HG03097 (cell line): ENCODE results near the gene IL31.
"Not testable (repeated sequence)": the region's sequence is repeated elsewhere in the genome, so short reads cannot be mapped to it uniquely, and the experiment has no call there.

Experiments used
- ATAC-seq: cut with Tn5 transposase; IDR thresholded peaks from one replicate; pipeline ENCODE4 v1.9.1; 2021; ENCODE audit not compliant: unreplicated experiment, low FRiP score

Gene IL31

GRCh38 chr12:122174155-122174845 is at the start of gene IL31:
IL31 (minus strand) TSS chr12:122174221; CDS start chr12:122174172, 49 bp downstream.
- no peak for ATAC-seq

GRCh38 chr12:122216445-122216844 is 42.4 kb upstream of the IL31 start:
- no peak for ATAC-seq

GRCh38 chr12:122215771-122216170 is 41.8 kb upstream of the IL31 start:
- no peak for ATAC-seq

- ATAC-seq, result no peak
Observed at GRCh38 chr12:122208073-122208820, 34.2 kb upstream of the IL31 start.

- no peak for ATAC-seq
Observed at GRCh38 chr12:122207391-122207790, 33.4 kb upstream of the IL31 start.

- ATAC-seq, result no peak
Observed at GRCh38 chr12:122206976-122207375, 33.0 kb upstream of the IL31 start.

- no peak for ATAC-seq
Observed at GRCh38 chr12:122206111-122206881, 32.3 kb upstream of the IL31 start.

GRCh38 chr12:122205053-122205925 is 31.3 kb upstream of the IL31 start:
- no peak for ATAC-seq

- ATAC-seq, result no peak
Observed at GRCh38 chr12:122204167-122205052, 30.4 kb upstream of the IL31 start.

GRCh38 chr12:122203301-122204166 is 29.5 kb upstream of the IL31 start, which contains the start of gene B3GNT4:
B3GNT4 (plus strand) TSS chr12:122203709; CDS start chr12:122204619, 910 bp downstream.
- no peak for ATAC-seq

GRCh38 chr12:122202811-122203210 is 28.8 kb upstream of the IL31 start:
- ATAC-seq, result not testable (repeated sequence)

- no peak for ATAC-seq
Observed at GRCh38 chr12:122202017-122202416, 28.0 kb upstream of the IL31 start.

- no peak for ATAC-seq
Observed at GRCh38 chr12:122201381-122201780, 27.4 kb upstream of the IL31 start.

GRCh38 chr12:122200541-122201175 is 26.6 kb upstream of the IL31 start:
- no peak for ATAC-seq

- no peak for ATAC-seq
Observed at GRCh38 chr12:122199484-122200355, 25.7 kb upstream of the IL31 start.

- ATAC-seq, result no peak
Observed at GRCh38 chr12:122197612-122197966, 23.6 kb upstream of the IL31 start.

GRCh38 chr12:122195405-122195804 is 21.4 kb upstream of the IL31 start:
- no peak for ATAC-seq
